A673 (cell line): ENCODE data around the gene IL11RA. TPM values are rescaled to one million over a fixed set of nuclear protein-coding genes. Genes with fewer than 3 reads are reported as not detected.

Source experiments
- BruUV-seq: library from RNA; stranded (reverse); fragments of 400-500 nt; replicated peaks from 2 replicates; lab custom pipeline; 2021; lab: Mats Ljungman, UMichigan
- CTCF ChIA-PET: fragments of 300-600 bp; sonication (Branson Sonifier 250); formaldehyde crosslinking; loops from one replicate; lab custom pipeline; 2022; ENCODE audit warnings: antibody characterized with exemption; lab: Charles Lee
- POLR2A ChIA-PET: fragments of 300-600 bp; sonication (Branson Sonifier 250); formaldehyde crosslinking; loops from one replicate; lab custom pipeline; 2022; ENCODE audit warnings: antibody characterized with exemption; ENCODE audit not compliant: low non-redundant PET; lab: Charles Lee
- DNase-seq: peaks from one replicate; pipeline ENCODE4 v3.0.0-alpha.2; 2015; ENCODE audit warnings: low spot score
- H3K27ac ChIP-seq: fragments of 200-600 bp; sonication (generic); 2 replicates; pipeline ENCODE4 v1.5.1; 2016; ENCODE audit warnings: mixed run types, low read depth, mild to moderate bottlenecking, mixed read lengths, antibody characterized with exemption, low read length; ENCODE audit not compliant: poor library complexity, severe bottlenecking
- H3K27me3 ChIP-seq: fragments of 200-600 bp; sonication (generic); replicated peaks from 2 replicates; pipeline ENCODE4 v1.6.1; 2017; ENCODE audit warnings: mixed run types, low read depth, mild to moderate bottlenecking, mixed read lengths, antibody characterized with exemption, low read length; ENCODE audit not compliant: insufficient read depth, poor library complexity
- H3K36me3 ChIP-seq: fragments of 200-600 bp; sonication (generic); 2 replicates; pipeline ENCODE4 v1.6.1; 2016; ENCODE audit warnings: mixed run types, mild to moderate bottlenecking, mixed read lengths, antibody characterized with exemption, low read length; ENCODE audit not compliant: insufficient read depth, poor library complexity, severe bottlenecking
- H3K4me1 ChIP-seq: fragments of 200-600 bp; sonication (generic); 2 replicates; pipeline ENCODE4 v1.6.1; 2017; ENCODE audit warnings: mixed run types, mild to moderate bottlenecking, mixed read lengths, antibody characterized with exemption, low read length; ENCODE audit not compliant: insufficient read depth, poor library complexity, severe bottlenecking
- H3K4me3 ChIP-seq: fragments of 200-600 bp; sonication (generic); 2 replicates; pipeline ENCODE4 v1.5.1; 2016; ENCODE audit warnings: low read depth, mixed run types, mild to moderate bottlenecking, mixed read lengths, low read length; ENCODE audit not compliant: poor library complexity, severe bottlenecking
- H3K9me3 ChIP-seq: fragments of 200-600 bp; sonication (generic); 2 replicates; pipeline ENCODE4 v1.6.1; 2016; ENCODE audit warnings: mixed run types, low read depth, mild to moderate bottlenecking, mixed read lengths, antibody characterized with exemption, low read length; ENCODE audit not compliant: poor library complexity, severe bottlenecking
- EZH2 ChIP-seq: fragments of 200-600 bp; sonication (generic); IDR thresholded peaks from 2 replicates; pipeline ENCODE4 v1.6.1; 2017; ENCODE audit warnings: borderline replicate concordance, low read depth, mild to moderate bottlenecking, mixed read lengths, antibody characterized with exemption, low read length; ENCODE audit not compliant: poor library complexity, severe bottlenecking
- intact Hi-C: fragments of 100-400 bp; cut with micrococcal nuclease; formaldehyde crosslinking; loops from one replicate; pipeline ENCODE4 v1.10.0; 2022; ENCODE audit not compliant: unreplicated experiment
- total RNA-seq: library from RNA; stranded (reverse); gene quantifications from 2 replicates; pipeline ENCODE4 v1.2.3, GENCODE V29; 2021
- TF ChIP-seq, protein P1 (sequence below): fragments of 300-800, 200-600 bp; sonication (generic); conservative IDR thresholded peaks from 2 replicates; pipeline ENCODE4 v1.5.1; 2017; ENCODE audit warnings: low read depth, mild to moderate bottlenecking, antibody characterized with exemption, low read length, moderate library complexity, mixed read lengths

The IL11RA gene
- total RNA-seq, 1 experiment from 2014 or later = 5.6 TPM

DNA sequence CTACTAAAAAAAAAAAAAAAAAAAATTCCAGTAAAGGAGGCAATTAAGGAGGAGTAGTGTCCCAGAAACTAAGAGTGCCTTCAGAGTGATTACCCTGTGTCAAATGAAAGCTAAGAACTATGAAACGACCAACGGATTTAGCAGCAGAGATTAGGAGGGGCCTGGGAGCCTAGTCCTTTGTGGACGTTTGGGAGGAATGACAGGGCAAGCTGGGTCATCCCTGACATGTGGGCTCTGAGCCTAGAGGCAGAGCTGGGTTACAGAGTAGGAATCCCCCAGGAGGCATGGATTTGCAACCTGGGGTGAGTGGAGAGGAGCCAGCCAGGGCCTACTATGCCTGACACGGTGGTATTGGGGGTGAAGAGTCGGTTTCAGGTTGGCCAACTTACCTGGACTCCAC is 18.8 kb upstream of the IL11RA start:
- ChIA-PET POLR2A (no interaction called here), CTCF (interaction anchor here (0.7 to 1.5 kb wide), 10 partner anchors 8 to 1211 kb away, joined by 3 to 7 read pairs (median 3); partner anchors contain the start of genes DCTN3 and GALT)
- Histone ChIP-seq H3K9me3 (no peaks in the 10 kb centered on the region), H3K27me3 (peaks cover 30% of the 10 kb centered on the region), H3K4me1 (peaks cover 13% of the 10 kb centered on the region), H3K36me3 (peaks cover 14% of the 10 kb centered on the region), H3K27ac (no peak overlapping the region), H3K4me3 (no peak overlapping the region)
- no peak for TF ChIP-seq EZH2
- TF ChIP-seq, protein P1, sequence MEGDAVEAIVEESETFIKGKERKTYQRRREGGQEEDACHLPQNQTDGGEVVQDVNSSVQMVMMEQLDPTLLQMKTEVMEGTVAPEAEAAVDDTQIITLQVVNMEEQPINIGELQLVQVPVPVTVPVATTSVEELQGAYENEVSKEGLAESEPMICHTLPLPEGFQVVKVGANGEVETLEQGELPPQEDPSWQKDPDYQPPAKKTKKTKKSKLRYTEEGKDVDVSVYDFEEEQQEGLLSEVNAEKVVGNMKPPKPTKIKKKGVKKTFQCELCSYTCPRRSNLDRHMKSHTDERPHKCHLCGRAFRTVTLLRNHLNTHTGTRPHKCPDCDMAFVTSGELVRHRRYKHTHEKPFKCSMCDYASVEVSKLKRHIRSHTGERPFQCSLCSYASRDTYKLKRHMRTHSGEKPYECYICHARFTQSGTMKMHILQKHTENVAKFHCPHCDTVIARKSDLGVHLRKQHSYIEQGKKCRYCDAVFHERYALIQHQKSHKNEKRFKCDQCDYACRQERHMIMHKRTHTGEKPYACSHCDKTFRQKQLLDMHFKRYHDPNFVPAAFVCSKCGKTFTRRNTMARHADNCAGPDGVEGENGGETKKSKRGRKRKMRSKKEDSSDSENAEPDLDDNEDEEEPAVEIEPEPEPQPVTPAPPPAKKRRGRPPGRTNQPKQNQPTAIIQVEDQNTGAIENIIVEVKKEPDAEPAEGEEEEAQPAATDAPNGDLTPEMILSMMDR = no peak
- intact Hi-C loops = no loop called here
- no TSS peak for BruUV-seq
- no peak for DNase-seq

DNA sequence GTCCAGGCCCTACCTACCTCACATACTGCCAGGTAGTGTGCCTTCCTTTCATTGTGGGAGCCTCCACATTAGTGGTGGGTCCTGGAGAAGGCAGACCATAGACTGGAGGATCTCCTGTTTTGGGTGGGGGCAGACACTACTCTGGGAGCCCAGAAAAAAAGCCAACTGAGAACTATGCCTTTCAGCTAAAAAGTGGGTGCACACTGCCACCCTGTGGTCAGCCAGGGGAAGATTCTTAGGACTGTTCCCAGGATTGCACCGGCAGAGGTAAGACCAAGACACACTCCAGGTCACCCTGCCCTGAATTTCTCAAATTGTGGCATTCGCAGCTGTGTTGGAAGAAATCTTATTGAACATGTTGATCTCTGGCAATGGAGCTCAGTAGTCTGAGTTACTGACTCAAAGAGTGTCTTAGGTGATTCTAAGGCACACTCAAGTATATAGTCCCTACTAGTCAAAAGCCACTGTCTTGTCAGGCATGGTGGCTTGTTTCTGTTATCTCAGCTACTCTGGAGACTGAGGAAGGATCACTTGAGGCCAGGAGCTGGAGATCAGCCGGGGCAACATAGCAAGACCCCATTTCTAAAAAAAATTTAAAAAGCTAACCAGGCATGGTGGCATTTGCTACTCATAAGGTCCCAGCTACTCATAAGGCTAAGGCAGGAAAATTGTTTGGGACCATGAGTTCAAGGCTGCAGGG is 18.0 kb upstream of the IL11RA start:
- Histone ChIP-seq H3K9me3 (no peaks in the 10 kb centered on the region), H3K36me3 (peaks cover 14% of the 10 kb centered on the region), H3K27me3 (peaks cover 22% of the 10 kb centered on the region), H3K4me3 (no peak overlapping the region), H3K4me1 (peaks cover 11% of the 10 kb centered on the region), H3K27ac (no peak overlapping the region)
- CTCF ChIA-PET = interaction anchor here (0.6 to 1.5 kb wide), 14 partner anchors 9 to 703 kb away, joined by 3 to 8 read pairs (median 4); partner anchors contain the start of genes DCTN3, GALT and RPP25L
- BruUV-seq = no TSS peak
- DNase-seq = peak; percentile 78
- TF ChIP-seq EZH2 = no peak
- TF ChIP-seq, protein P1 = peak; percentile 93
- POLR2A ChIA-PET = no interaction called here
- intact Hi-C loops = loop anchor here (2.0 kb wide), 1 partner anchor 21 kb away; the partner anchor contains the start of gene RPP25L

DNA sequence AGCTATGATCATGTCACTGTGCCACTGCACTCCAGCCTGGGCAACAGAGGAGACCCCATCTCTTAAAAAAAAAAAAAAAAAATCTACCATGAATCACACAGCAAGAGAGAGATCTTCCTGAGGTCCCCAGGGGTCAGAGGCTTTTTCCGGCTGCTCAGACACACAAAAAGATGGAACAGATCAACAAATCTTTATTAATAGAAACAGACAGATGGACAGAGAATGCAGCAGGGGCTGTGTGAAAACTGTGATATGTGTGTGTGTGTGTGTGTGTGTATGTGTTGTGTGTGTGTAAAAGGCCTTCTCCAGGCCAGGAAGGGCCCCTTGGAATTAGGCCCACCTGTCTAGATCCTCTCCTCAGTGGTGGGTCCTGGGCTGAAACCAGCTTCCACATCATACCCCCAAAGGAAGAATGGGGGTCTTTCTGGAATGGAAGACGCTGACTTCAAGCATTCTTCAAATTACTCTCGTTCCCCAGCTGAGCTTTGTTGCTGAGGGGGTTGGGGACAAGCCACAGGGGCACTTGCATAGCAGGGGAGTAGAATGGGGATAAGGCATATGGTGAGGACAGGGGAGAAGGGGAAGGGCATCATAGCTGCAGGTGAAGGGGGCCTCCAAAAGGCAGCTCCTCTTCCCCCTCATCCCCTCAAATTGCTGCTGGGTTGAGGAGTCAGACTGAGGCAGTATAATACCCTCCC is 17.3 kb upstream of the IL11RA start:
- H3K36me3 ChIP-seq = peaks cover 14% of the 10 kb centered on the region

More for the DNA sequence above, 17.3 kb upstream of the IL11RA start:
- TSS peak; percentile 63 for BruUV-seq
- TF ChIP-seq, protein P1 = no peak
- no peak for TF ChIP-seq EZH2
- intact Hi-C loops = loop anchor here (2.0 kb wide), 1 partner anchor 22 kb away; the partner anchor contains the start of gene RPP25L
- no peak overlapping the region for H3K4me3 ChIP-seq
- H3K27ac ChIP-seq = no peak overlapping the region
- DNase-seq = no peak
- CTCF ChIA-PET = interaction anchor here (0.6 to 1.5 kb wide), 9 partner anchors 12 to 702 kb away, joined by 3 to 8 read pairs (median 6); partner anchors contain the start of genes DCTN3, GALT and RPP25L
- H3K27me3 ChIP-seq = peaks cover 15% of the 10 kb centered on the region
- peaks cover 6% of the 10 kb centered on the region for H3K4me1 ChIP-seq
- no peaks in the 10 kb centered on the region for H3K9me3 ChIP-seq
- POLR2A ChIA-PET = no interaction called here
